Endothelial cell of umbilical vein (primary cell): ENCODE results near the gene OCRL. TPM values are rescaled to one million over a fixed set of nuclear protein-coding genes. Genes with fewer than 3 reads are reported as not detected.

Source experiments
- BruUV-seq: library from RNA; stranded (reverse); fragments of 400-500 nt; replicated peaks from 2 replicates; lab custom pipeline; 2021; lab: Mats Ljungman, UMichigan
- CTCF ChIA-PET: fragments of 300-600, 350-600 bp; sonication (Branson Sonifier 250); formaldehyde crosslinking; loops from one replicate; lab custom pipeline; 2021; ENCODE audit warnings: antibody characterized with exemption, inconsistent platforms; lab: Charles Lee
- POLR2A ChIA-PET: fragments of 300-600, 350-600 bp; sonication (Branson Sonifier 250); formaldehyde crosslinking; loops from one replicate; lab custom pipeline; 2021; ENCODE audit warnings: antibody characterized with exemption, inconsistent platforms; lab: Charles Lee
- DNase-seq: peaks from one replicate; pipeline ENCODE4 v3.0.0-alpha.2; 2011; ENCODE audit warnings: low read depth, low spot score
- FAIRE-seq: peaks from 2 replicates; lab custom pipeline; 2011; peaks lifted over from hg19 to GRCh38; lab: Jason Lieb, UNC
- H2AFZ ChIP-seq: 2 replicates; pipeline ENCODE4 v1.6.0; 2012; ENCODE audit warnings: low read depth, low read length, control low read depth, inconsistent platforms
- H3K27ac ChIP-seq: 2 replicates; pipeline ENCODE4 v1.5.1; 2011; ENCODE audit warnings: low read depth, mild to moderate bottlenecking, control low read depth, low read length, moderate library complexity; ENCODE audit not compliant: insufficient read depth
- H3K27me3 ChIP-seq, 2 experiments: 2 replicates each; pipeline versions ENCODE4 v1.6.0 to v1.6.1; 2011; ENCODE audit warnings: low read length in 2 of 2, mixed read lengths in 1 of 2; ENCODE audit not compliant: control insufficient read depth in 2 of 2, insufficient read depth in 2 of 2
- H3K36me3 ChIP-seq, 2 experiments: 2 replicates in 1 of 2; 3 replicates in 1 of 2; pipeline ENCODE4 v1.5.1; 2011; ENCODE audit warnings: low read length in 2 of 2, mild to moderate bottlenecking in 1 of 2, moderate library complexity in 1 of 2; ENCODE audit not compliant: control insufficient read depth in 2 of 2, insufficient read depth in 2 of 2; ENCODE audit errors: extremely low read depth in 1 of 2
- H3K4me1 ChIP-seq: 3 replicates; pipeline ENCODE4 v1.5.1; 2011; ENCODE audit warnings: mild to moderate bottlenecking, low read length; ENCODE audit not compliant: control insufficient read depth, insufficient read depth; ENCODE audit errors: extremely low read depth
- H3K4me2 ChIP-seq: 2 replicates; pipeline ENCODE4 v1.6.1; 2011; ENCODE audit warnings: low read length, control low read depth, mixed read lengths; ENCODE audit not compliant: insufficient read depth
- H3K4me3 ChIP-seq, 3 experiments: fragments of 200-600 bp in 1 of 3; sonication (generic), shearing (Covaris generic) in 1 of 3; replicated peaks in 1 of 3; 2 replicates each; pipeline ENCODE4 v1.5.1; 2011 to 2016; ENCODE audit warnings: control low read depth in 3 of 3, low read length in 3 of 3, mild to moderate bottlenecking in 2 of 3, inconsistent platforms in 1 of 3, low read depth in 1 of 3, moderate library complexity in 1 of 3; ENCODE audit not compliant: insufficient read depth in 1 of 3
- H3K79me2 ChIP-seq: 2 replicates; pipeline ENCODE4 v1.6.0; 2012; ENCODE audit warnings: low read length, inconsistent platforms; ENCODE audit not compliant: control insufficient read depth, insufficient read depth
- H3K9ac ChIP-seq: replicated peaks from 2 replicates; pipeline ENCODE3; 2011; ENCODE audit warnings: low read length, control low read depth; ENCODE audit not compliant: insufficient read depth; ENCODE audit errors: extremely low read depth
- H3K9me1 ChIP-seq: replicated peaks from 3 replicates; pipeline ENCODE4 v1.6.0; 2011; ENCODE audit warnings: mild to moderate bottlenecking, low read length; ENCODE audit not compliant: control insufficient read depth, insufficient read depth; ENCODE audit errors: extremely low read depth
- H3K9me3 ChIP-seq: replicated peaks from 2 replicates; pipeline ENCODE4 v1.5.1; 2012; ENCODE audit warnings: low read length, inconsistent platforms; ENCODE audit not compliant: control insufficient read depth, insufficient read depth
- H4K20me1 ChIP-seq: replicated peaks from 2 replicates; pipeline ENCODE3; 2011; ENCODE audit warnings: mild to moderate bottlenecking, low read length; ENCODE audit not compliant: control insufficient read depth, insufficient read depth; ENCODE audit errors: extremely low read depth
- CTCF ChIP-seq, 2 donors: IDR thresholded peaks; 1 replicate in 1 of 2; 2 replicates in 1 of 2; pipeline ENCODE4 v1.5.1; 2011; ENCODE audit warnings: low read length in 2 of 2, mild to moderate bottlenecking in 2 of 2, moderate library complexity in 2 of 2, control low read depth in 1 of 2, inconsistent platforms in 1 of 2, low read depth in 1 of 2; ENCODE audit not compliant: insufficient read depth in 1 of 2; ENCODE audit errors: extremely low read depth in 1 of 2
- EZH2 ChIP-seq: IDR thresholded peaks from 2 replicates; pipeline ENCODE4 v1.6.1; 2012; ENCODE audit warnings: borderline replicate concordance, low read depth, mild to moderate bottlenecking, moderate library complexity, low read length, inconsistent platforms; ENCODE audit not compliant: severe bottlenecking
- FOS ChIP-seq: IDR thresholded peaks from 2 replicates; pipeline ENCODE4 v1.6.1; 2011; ENCODE audit warnings: mild to moderate bottlenecking, low read length, moderate library complexity, borderline replicate concordance; ENCODE audit not compliant: insufficient read depth
- JUN ChIP-seq: IDR thresholded peaks from 2 replicates; pipeline ENCODE4 v1.6.1; 2011; ENCODE audit warnings: borderline replicate concordance, low read depth; ENCODE audit not compliant: insufficient read length, insufficient read depth
- MAX ChIP-seq: IDR thresholded peaks from 2 replicates; pipeline ENCODE4 v1.6.1; 2011; ENCODE audit not compliant: insufficient read depth, insufficient read length
- MYC ChIP-seq: IDR thresholded peaks from one replicate; pipeline ENCODE4 v1.6.1; 2011; ENCODE audit warnings: mild to moderate bottlenecking, low read depth, low read length
- POLR2AphosphoS5 ChIP-seq: IDR thresholded peaks from 2 replicates; pipeline ENCODE4 v1.6.1; 2012; ENCODE audit warnings: low read depth, mild to moderate bottlenecking, control low read depth, low read length, moderate library complexity; ENCODE audit not compliant: insufficient read depth
- dilution Hi-C: fragments of 300-500 bp; cut with MboI; formaldehyde crosslinking; loops from one replicate; pipeline ENCODE4 v1.15.0; 2019; ENCODE audit warnings: low sequenced_read_pairs; ENCODE audit not compliant: extremely low pct_ligation_motif_present
- intact Hi-C: fragments of 100-400 bp; cut with micrococcal nuclease; formaldehyde crosslinking; loops from one replicate; pipeline ENCODE4 v1.10.0; 2022
- polyA plus RNA-seq, 4 experiments: library from polyadenylated mRNA; depleted of rRNA in 3 of 4; stranded (reverse) in 3 of 4; unstranded in 1 of 4; fragments of >200 nt; gene quantifications; 2 replicates each; pipeline versions ENCODE4 v1.2.1 to v1.2.3, GENCODE V29; 2011 to 2012; ENCODE audit warnings: missing spikeins in 1 of 4
- total RNA-seq: library from RNA; stranded (reverse); gene quantifications from 2 replicates; pipeline ENCODE4 v1.2.3, GENCODE V29; 2021

The OCRL gene
- total and polyA plus RNA-seq, 2 donors (not counting 3 experiments of a cell fraction or from before 2014, with no cell fraction given), result 14.6 to 20.9 TPM

GRCh38 chrX:129634541-129634940 is 94.5 kb downstream of the OCRL start:
- no peak for FAIRE-seq
- ChIA-PET POLR2A (no interaction called here), CTCF (interaction anchor here (1.3 to 8.1 kb wide), 2 partner anchors 25 to 91 kb away, joined by 5 to 142 read pairs; no protein-coding TSS in a partner anchor)
- no TSS peak for BruUV-seq
- no peak overlapping the region for H3K4me3 ChIP-seq
- H3K4me1 ChIP-seq, result peaks cover 7% of the 10 kb centered on the region
- no peak overlapping the region for H3K9ac ChIP-seq
- no peak for DNase-seq
- no peaks in the 10 kb centered on the region for H4K20me1 ChIP-seq
- H3K9me3 ChIP-seq, result no peaks in the 10 kb centered on the region
- H3K36me3 ChIP-seq, result no peaks in the 10 kb centered on the region
- TF ChIP-seq EZH2, result no peak
- TF ChIP-seq MAX, result no peak
- TF ChIP-seq JUN, result no peak
- no peak for TF ChIP-seq POLR2AphosphoS5
- no peak for TF ChIP-seq MYC
- TF ChIP-seq FOS, result no peak
- TF ChIP-seq CTCF (IDR thresholded peaks at IDR 0.05; ENCODE audit: extremely low read depth in 1 of 2, insufficient read depth in 1 of 2, low read depth in 1 of 2, low read length in 2 of 2), result no peak
- H3K27ac ChIP-seq, result no peak overlapping the region
- dilution Hi-C loops, result no loop called here
- no peaks in the 10 kb centered on the region for H3K27me3 ChIP-seq
- intact Hi-C loops, result no loop called here
- no peaks in the 10 kb centered on the region for H3K79me2 ChIP-seq
- H3K4me2 ChIP-seq, result no peak overlapping the region
- H2AFZ ChIP-seq, result no peak overlapping the region
- H3K9me1 ChIP-seq, result no peaks in the 10 kb centered on the region
